Activated gamma-delta T cell (primary cell): Measurements from ENCODE around the gene SLC12A1.
"Not testable (repeated sequence)": the region's sequence is repeated elsewhere in the genome, so short reads cannot be mapped to it uniquely, and the experiment has no call there.

Experiments used
- DNase-seq: peaks from one replicate; lab custom pipeline; 2025; lab: John Stamatoyannopoulos, UW

The SLC12A1 gene

DNA sequence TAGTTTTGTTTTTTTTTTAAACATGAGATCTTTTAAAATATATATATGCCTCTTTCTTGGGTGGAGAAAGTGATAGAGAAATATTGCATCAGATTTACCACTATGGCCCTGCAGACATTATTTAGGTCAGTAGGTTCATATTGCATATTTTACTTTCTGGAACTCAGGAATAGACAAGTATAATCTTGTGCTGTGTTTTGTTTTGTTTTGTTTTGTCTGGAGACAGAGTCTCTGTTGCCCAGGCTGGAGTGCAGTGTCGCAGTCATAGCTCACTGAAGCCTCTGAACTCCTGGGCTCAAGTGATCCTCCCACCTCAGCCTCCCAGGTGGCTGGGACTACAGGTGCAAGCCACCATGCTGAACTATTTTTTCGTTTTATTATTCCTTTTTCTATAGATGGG lies 103.6 kb downstream of the SLC12A1 start:
- DNase-seq, result no peak

DNA sequence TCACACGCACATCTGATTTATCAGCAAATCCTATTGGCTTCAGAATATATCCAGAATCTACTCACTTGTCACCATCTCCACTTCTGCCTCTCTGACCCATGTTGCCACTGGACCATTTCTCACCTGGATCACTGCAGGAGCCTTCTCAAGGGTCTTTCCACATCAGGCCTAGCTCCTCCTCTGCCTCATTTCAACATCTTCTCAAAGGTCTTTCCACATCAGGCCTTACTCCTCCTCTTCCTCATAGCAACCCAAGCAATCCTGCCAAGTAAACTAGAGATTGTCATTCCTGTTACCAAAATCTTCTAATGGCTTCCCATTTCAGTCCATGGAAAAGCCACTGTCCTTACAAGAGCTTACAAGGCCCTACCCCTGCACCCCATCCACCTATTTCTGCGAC lies 107.1 kb downstream of the SLC12A1 start:
- no peak for DNase-seq

DNA sequence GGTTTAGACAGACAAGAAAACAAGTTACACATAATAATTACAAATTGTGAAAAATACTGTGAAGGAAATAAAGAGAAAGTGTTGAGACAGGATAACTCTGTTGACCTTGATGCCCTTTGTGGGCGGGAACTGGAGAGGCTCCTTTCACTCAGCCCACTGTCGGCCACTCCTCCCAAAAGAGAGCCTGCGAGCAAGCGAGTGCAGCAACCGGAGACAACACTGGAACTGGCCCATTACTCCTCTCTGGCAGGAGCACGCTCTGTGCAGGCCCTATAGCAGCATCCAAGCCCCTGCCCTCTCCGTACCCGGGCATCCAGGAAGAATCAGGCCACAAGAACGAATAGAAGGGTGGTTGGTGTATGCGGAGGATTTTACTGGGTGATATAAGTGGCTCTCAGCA lies 108.9 kb downstream of the SLC12A1 start:
- DNase-seq, result no peak

DNA sequence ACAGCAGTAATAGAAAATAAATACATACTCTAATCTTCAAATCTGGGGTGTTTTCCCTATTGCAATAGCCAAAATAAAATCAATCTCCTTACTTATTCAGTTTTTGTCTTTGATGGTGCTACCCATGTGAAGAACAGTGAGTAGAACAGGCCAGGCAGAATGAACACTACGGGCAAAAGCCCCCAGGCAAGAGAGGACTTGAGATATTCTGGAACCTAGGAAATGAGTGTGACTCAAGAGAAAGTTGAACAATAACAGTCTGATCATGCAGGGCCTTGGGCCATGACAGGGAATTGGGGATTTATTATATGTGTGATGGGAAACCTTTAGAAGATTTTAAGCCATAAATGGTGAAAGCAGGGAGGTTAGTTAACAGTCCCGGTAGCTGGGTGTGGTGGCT lies 111.1 kb downstream of the SLC12A1 start:
- DNase-seq, result no peak

DNA sequence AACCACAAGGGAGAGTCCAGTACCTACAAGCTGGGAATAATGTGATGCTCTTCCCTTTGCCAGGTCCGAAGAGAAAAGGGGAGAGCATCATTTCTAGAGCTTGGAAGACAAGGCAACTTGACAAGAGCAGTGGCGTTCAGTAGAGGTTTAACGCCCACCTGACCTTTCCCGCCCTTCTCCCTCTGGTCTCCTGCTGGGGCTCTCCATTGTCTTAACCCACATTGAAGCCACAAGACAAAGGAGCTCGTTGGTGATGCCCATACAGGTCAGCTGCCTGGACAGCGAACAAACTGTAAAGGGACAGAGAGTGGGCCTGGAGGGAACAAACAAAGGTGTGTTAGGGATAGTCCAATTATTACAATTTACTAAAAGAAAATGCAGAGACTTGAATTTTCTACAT lies 112.0 kb downstream of the SLC12A1 start:
- no peak for DNase-seq

DNA sequence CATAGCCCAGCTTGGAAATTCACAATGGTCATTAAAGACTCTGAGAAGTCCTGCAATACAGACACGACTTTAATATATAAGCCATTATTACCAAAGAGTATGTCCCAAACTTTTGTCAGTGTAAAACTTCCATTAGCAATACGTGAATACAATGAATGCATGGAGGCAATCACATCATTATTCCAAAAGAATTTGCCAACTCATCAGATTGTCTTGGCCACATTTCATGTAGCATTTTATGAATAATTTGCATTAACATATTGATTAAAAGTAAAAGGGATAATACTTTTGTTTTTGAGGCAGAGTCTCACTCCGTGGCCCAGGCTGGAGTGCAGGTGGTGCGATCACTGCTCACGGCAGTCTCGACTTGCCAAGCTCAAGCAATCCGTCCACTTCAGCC lies 117.2 kb downstream of the SLC12A1 start:
- no peak for DNase-seq

DNA sequence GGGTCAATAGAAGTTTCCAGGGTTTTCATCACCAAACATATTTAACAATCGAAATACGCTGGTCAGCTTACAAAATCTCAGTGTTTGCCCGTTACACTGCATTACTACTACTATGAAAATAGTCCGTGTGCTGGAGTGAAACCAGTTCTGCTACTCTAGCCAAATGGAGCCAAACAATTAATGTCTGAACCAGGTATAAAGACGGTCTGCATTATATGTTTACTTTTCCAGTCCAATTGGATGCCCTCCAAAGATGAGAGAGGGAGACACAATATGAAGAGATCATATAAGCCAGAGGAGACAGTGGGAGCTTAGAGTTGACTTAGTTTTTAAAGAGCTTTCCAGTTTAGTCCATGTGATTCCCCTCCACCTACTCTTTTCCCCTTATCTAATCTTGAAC lies 118.8 kb downstream of the SLC12A1 start:
- no peak for DNase-seq

DNA sequence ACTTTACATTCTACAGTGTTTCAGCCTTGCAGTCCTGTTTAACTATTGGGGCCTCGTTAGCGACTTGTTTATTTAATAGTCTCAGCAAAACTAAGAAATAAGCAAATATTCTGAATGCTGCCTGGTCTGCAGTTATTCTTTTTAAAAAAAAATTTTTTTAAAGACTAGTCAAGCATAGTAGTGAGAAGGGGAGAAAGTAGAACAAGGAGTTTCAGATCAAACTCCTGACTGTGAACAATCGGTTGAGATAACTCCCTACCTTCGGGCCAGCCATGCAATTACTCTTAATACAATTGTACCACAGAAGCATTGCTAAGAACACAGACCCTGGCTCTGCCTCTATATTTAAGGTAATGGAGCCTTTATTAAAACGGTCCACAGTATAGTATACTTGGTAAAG lies 119.3 kb downstream of the SLC12A1 start:
- DNase-seq, result no peak

DNA sequence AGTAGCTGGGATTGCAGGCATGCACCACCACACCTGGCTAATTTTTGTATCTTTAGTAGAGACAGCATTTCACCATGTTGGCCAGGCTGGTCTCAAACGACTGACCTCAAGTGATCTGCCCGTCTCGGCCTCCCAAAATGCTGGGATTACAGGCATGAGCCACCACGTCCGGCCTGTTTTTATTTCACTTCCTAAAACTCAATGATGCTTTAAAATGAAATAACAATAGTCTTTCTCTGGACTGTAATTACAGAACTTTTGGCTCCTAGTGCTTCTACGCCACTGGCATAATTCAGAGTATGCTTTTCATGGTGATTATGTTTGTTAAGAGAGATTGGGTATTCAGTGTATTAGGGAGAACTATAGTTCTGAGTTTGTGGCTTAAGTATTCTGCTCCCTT lies 120.1 kb downstream of the SLC12A1 start:
- DNase-seq, result not testable (repeated sequence)

DNA sequence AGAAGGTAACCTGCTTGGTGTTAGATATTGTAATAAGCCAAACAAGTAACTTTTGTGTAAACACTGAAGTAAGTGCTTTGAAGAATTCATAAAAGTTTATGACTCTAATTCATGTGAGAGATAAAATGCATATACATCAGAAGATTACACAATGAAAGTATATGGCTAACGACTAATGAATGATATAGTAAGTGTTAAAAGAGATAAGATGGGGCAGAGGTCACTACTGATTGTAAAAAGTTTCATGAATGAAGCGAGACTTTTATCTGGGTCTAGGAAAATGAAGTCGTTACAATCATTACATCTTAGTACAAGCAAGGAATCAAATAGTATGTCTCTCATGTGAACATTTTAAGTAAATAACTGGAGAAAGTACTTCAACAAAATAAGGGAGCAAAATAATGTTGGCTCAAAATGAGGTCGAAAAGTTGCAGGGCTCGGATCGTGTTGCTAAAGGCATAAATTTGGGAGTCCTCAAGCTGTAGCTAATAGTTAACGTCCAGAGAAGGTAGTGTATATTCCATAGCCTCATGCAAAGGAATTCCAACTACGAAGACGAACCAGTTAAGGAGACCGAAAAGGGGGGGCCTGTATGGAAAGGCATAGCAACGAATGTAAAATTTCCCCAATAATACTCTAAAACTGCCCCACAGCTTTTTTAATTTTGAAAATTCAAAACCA lies 124.1 kb downstream of the SLC12A1 start:
- no peak for DNase-seq

DNA sequence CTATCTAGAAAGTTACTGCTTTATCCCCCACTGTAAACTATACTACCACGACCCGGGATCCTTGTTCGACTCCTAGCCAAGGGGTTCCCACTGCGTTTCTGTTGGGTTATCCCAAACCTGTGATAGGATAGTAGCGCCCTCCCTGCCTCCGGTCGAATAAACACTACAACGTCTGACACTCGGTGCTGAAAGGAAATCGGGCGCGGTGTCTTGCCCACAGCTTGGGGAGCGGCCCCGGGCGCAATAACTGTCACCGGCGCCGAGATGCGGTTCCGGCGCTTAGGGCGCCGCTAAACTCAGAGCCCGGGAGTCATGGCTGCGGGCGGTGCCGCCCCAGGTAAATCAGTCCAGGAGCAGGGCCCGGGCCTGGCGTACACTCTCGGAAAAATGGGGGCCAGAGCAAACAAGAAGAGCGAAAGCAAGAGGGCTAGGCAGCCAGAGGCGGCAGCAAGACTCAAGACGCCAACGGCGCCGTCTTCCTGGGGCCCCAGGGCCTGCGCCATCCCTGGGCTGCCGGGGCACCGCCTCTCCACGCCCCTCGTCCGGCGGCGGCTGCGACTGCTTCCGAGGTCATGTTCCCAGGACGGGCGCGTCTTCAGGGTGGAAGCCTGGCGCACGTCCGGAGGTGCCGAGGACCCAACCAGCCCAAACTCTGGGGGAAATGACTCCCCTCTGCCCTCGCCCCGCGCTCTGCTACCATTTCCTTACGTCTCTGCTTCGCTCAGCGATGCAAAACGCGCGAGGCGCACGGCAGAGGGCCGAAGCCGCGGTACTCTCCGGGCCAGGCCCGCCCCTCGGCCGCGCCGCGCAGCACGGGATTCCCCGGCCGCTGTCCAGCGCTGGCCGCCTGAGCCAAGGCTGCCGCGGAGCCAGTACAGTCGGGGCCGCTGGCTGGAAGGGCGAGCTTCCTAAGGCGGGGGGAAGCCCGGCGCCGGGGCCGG lies 125.0 kb downstream of the SLC12A1 start, which contains the start of gene DUT:
TSS of gene DUT (plus strand) at position 575 of the 941 bp plus-strand sequence. CDS start at position 662, 87 bp downstream.
- DNase-seq, result peak; percentile 63

DNA sequence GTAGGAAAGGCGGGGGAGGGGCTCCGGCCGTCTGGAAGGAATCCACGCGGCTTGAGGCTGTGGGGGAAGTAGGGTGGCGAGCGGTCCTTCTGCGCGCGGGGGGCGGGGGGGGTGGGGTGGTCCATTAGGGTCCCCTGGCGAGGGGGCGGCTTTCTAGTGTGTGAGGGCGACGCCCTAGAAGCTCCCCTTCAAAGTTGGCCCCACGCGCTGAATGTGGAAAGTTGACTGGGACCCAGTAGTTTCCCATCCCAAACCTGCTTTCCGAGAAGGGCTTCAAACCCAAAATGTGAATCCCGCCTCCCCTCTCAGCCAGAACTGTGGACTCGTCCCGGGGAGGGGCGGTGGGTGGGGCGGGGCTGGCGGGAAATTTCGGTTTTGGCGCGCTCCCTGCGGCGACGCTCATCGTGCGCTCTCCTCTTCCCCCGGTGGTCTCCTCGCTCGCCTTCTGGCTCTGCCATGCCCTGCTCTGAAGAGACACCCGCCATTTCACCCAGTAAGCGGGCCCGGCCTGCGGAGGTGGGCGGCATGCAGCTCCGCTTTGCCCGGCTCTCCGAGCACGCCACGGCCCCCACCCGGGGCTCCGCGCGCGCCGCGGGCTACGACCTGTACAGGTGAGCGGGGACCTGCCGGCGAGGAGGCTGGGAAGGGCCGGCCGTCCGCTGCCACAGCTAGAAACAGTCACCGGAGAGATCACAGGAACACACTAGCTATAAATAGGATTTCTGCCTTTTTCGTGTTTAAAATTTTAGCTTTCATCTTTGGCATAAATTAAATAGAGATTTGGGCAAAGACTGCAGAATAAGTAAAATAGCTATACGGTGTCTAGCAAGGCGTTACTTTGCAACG lies 125.9 kb downstream of the SLC12A1 start:
- peak; percentile 36 for DNase-seq

DNA sequence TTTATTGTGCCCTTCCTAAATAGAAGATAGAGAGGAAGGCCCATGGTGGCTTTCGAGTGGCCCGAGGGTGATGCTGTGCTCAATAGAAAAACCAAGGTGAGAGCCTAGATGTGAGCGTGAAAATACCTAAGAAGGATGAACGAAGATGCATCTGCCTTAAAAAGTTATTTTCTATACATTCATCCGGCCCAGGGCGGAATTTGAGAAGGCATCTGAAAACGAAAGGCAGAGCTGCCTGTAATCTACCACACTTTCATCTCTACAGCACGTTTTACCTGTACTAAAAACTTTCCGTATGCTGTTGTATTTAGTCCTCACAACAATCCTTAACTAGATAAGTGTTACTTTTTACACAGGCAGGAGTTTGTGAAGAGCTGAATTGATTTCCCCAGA lies 126.5 kb downstream of the SLC12A1 start:
- DNase-seq, result no peak

DNA sequence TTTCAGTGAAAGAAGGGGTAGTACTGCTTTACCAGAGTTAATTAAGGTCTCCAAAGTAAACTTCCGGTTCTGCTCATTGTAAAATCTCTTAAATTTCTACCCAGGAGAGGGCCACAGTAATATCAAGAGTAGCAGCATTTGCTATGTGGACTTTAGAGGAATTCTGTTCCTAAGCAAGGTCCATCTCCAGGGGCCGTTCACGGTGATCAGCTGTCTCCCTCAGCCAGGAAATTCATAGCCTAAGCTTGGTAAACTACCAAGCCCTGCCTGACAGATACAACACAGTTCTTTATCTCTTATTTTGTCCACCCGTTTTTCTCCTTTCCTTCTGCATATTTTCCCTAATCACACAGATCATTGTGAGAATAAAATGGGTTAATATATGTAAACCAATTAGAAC lies 127.4 kb downstream of the SLC12A1 start:
- no peak for DNase-seq

DNA sequence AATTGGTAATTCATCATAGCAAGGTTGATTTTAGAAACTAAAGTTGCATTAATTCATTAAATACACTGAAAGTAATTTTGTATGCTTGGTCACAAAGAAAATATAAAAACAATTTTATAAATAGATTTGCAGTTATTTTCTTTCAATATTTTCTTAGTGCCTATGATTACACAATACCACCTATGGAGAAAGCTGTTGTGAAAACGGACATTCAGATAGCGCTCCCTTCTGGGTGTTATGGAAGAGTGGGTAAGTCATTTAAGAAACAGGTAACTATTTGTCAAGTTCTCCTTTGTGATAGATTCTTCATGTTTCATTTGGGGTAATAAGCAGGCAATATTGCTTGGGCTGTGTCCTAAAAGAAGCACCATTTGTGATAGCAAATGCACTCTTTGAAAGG lies 128.2 kb downstream of the SLC12A1 start:
- no peak for DNase-seq

DNA sequence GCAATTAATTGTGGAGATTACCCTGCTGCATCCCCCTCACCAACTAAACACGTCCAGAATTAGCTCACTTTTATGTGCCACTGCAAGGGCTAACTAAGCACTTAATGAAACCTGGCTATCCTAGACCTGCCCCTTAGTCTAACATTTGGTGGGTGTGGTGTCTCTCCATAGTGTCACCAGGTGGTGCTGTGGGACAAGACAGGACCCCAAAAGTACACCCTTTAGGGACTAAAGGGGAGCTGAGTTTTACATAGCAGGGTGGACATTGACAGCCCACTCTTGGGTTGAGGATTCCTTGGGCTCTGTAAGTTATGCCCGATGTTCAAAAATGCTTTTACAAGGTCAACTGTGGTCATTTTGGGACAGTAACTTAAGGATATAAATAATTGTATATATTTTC lies 130.8 kb downstream of the SLC12A1 start:
- no peak for DNase-seq

DNA sequence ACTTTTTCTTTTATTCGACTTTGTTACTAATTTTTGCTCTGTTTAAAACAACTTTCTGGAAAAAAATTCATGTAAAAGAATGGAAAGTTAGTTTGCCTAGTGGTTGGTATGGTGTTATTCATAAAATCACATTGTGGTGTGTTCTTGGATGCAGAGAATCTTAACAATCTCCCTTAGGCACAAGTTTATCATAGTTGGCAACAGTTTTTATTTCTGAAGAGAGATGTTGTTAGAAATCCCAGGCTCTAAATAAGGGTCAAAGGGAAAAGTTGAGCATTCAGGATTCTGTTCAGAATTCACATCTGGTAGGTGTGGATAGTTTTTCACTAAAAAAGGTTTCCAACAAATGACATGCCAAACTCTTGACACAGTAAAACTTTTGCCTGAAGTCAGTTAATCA lies 131.5 kb downstream of the SLC12A1 start:
- no peak for DNase-seq

DNA sequence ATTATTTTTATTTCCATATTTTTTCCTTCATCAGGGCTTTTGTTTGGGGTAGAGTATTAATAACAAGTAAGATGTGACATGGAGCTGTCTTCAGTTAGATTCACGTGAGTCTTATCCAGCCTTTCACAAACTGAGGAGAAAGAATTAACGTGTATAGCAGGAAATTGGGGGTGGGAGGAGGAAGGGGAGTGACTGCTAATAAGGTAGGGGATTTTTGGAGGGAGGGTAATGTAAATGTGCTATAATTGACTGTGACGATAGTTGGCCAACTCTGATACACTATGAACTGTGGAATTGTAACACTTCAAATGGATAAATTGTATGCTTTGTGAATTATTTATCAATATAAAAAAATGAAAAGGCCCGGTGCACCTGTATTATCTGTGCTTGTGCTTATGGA lies 134.0 kb downstream of the SLC12A1 start:
- no peak for DNase-seq

DNA sequence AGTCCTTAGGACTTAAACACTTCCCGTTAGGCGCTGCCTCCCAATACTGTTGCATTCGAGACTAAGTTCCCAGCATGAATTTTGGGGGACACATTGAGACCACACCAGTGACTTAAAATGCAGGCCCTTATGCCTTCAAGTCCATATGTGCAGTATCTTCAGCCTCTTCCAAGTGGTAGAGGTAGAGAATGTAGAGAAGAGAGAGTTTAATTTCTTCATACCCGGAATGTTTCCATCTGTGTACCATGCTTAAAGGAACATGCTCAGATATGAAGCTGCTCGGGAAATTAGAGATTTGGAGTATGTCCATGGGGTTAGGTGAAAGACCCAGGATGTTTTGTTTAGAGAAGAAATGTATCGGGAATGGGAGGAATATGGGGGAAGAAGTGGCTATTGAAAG lies 137.8 kb downstream of the SLC12A1 start:
- no peak for DNase-seq

DNA sequence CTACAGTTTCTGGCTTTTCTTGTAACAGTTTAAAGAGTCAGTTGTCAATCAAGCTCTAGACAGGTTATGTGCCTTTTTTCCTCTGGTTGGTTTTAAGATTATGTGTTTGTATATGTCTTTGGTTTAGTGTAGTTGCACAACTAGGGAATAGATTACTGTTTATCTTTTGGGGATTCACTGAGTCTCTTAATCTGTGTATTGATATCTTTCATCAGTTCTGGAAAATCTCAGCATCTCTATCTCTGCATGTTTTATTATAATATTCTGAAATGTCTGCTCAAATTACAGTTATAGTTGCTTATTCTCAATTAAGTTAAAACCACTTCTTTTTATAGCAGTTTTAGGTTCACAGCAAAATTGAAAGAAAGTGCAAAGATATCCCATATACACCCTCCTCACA lies 139.4 kb downstream of the SLC12A1 start:
- DNase-seq, result no peak

DNA sequence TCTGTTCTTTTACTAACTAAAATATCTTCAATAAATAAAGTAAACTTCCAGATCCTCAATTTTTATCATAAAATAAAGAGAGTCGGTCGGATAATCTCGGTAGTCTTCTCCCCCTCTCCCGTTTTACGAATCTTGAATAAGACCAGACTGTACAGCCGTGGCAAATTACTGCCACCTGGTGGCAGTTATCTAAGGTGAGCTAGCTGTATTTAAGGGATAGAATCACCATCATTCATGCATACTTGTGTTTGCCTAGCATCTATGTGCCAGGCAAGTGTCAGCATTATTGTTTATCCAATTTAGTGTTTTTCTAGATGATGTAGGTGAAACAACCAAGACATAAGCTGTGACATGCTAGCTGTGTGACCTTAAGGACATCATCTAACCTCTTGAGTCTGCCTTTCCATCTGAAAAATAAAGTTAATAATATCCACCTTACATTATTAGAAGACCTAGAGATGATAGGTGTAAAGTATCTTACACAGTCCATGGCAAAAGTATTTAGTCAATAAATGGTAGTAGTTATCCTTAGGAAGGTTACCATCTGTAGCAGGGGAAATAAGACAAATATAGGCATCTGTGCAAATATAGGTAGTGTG lies 146.5 kb downstream of the SLC12A1 start:
- DNase-seq, result no peak
